NCI-H1417 treated with DMSO at 0.1 percent for 48 hours (cell line): ENCODE data around the gene SH2D6.

Experiments
- DNase-seq: peaks from one replicate; lab custom pipeline; 2025; lab: John Stamatoyannopoulos, UW

Gene SH2D6

DNA sequence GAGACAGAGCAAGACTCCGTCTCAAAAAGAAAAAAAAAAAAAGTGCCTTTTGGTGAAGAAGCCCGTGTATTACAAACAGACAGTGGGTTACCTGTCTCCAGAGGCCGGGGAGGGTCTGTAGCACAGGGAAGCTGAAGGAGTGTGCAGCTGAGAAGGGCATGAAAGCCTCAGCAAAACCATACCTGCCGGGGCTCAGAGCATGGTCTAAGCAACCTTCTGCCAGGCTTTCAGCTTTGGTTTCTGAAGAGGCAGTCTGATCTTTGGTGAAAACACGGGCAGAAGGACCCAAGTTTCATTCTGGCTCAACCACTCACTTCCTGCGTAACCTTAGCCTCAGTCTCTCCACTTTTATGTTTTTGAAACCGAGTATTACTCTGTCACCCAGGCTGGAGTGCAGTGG, 21.5 kb downstream of the SH2D6 start:
- no peak for DNase-seq

DNA sequence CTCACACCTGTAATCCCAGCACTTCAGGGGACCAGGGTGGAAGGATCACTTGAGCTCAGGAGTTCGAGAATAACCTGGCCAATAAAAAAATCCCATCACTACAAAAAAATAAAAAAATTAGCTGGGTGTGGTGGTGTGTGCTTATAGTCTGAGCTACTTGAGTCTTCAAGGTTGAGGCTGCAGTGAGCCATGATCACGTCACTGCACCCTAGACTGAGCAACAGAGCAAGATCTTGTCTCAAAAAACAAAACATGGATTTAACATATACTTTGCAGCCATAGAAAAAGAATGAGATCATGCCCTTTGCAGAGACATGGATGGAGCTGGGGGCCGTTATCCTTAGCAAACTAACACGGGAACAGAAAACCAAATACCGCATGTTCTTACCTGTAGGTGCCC, 22.2 kb downstream of the SH2D6 start:
- no peak for DNase-seq

DNA sequence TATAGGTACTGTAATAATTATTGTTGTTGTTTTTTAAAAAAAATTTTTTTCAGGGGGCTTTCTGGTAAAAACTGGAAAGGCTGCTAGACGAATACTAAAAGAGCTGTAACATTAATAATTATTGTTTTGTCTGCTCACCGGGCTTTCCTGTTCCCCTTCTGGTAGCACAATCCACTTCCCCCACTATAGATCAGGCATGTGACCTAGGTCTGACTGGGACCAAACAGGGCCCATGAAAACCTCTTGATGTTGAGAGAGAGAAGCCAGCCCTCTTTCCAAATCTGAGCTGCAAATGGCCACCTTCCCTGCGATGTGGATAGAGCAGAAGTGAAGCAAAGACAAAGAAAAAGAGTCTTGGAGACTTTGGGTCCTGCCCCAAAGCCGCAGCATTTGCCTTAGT, 23.4 kb downstream of the SH2D6 start:
- no peak for DNase-seq

DNA sequence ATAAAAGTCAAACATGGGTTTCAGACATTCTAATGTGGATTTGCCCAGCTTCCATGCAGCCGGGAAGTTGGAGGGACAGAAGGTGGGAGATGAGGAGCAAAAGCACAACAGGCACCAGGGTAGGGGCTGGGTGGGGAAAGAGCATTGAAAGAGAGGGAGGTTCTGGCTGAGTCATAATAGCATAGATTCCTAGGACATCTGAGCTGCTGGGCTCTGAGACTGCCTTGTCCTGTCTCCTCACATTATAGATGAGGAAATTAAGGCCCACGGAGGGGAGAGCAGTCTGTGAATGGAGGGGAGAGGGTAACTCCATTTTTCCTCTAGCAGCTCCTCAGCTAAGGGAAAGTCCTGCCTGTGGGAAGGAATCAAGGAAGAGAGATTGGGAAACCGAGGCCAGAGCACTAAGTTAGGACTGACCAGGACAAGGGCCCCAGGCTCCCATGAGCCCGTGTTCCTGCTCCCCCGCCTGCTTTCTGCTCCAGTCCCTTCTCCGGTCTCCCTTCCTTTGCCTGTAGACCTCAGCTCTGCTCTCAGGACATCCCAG, 26.2 kb downstream of the SH2D6 start:
- no peak for DNase-seq

DNA sequence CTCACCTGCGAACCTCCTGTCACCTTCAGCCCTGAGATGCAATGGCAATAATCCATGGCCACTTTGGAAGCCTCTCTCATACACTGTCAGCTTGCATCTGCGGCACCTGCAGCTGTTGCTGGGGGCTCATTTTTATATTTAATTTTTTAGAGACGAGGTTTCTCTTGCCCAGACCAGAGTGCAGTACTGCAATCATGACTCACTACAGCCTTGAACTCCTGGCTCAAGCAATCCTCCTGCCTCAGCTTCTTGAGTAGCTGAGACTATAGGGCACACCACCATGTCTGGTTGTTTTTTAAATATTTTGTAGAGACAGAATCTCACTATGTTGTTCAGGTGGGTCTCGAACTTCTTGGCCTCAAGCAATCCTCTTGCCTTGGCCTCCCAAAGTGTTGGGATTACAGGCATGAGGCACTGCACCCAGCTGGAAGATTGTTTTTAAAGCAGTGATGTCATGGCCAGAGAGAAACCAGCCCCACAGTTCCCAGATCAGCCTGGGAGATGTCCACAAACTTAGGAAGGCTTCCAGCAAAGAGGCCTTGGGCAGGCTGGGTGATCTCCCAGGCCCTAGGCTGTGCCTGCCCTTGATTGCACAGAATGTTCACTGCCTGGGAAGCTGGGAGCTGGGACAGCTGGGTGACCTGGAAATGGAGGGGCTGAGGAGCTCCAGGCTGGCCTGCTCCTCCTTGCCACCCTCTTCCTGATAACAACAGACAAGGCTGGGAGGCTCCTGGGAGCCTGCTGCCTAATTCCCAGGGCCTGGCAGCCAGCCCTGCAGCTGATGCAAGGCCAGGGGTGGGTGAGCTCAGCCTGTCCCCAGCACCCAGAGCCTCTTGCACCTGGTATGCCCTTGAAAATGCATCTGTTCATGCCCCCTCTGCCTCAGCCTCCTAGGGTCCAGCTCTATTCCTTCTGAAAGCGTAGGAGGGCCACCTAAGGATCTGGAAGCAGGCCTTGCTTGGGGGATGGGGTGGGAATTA, 27.1 kb downstream of the SH2D6 start:
- no peak for DNase-seq

DNA sequence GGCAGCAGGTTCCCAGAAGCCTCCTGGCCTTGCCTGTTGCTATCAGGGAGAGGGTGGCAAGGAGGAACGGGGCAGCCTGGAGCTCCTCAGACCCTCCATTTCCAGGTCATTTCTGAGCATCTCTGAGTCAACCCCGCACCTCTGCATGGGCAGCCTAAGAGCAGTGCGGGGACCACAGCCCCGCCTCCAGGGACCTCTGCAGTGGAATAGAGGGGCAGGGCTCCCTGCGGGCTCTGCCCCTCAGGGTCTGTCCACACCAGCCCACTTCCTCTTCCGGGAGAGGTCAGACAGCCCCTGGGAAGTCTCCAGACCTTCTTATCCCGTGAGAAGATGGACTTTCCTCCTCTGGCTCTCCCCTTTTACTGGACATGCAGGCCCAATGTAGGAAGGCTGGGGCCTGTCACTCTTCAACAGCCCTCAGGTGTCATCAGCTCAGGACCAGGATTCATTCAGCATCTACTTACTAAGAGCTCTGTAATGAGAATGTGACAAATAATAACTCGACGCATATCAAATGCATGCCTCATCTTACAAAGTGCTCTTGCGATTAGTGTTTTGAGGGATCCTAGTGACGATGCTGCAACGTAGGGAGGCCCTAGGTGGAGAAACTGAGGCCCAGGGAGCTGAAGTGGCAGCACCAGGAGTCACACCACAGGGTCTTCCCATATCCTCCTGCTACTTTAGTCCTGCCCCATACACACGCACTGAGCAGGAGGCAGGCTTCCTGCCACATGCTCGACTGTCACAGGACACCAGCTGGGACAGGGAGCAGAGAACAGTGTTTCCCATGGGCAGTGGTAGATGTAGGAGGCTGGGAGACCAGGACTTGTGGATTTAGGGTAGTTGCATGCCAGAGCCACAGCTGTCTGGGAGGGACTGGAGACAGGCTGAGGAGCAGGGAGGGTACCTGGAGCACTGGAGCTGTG, 28.0 kb downstream of the SH2D6 start:
- no peak for DNase-seq

DNA sequence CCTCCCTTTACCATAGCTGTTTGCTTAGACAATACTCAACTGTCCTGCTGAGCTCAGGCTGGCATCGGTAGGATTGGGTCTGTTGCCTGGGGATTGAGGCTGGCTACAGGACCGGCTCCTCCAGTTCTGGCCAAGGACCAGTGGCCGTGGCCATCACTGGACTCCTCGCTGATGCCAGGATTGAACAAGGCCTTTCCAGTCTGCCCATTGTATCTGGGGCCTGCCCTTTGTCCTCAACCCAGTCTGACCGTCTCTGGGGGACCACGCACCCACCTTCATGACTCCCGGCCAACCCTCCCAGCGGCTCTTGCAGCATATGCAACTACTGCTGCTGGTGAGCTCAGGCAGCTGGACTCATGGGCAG, 28.7 kb downstream of the SH2D6 start:
- no peak for DNase-seq

DNA sequence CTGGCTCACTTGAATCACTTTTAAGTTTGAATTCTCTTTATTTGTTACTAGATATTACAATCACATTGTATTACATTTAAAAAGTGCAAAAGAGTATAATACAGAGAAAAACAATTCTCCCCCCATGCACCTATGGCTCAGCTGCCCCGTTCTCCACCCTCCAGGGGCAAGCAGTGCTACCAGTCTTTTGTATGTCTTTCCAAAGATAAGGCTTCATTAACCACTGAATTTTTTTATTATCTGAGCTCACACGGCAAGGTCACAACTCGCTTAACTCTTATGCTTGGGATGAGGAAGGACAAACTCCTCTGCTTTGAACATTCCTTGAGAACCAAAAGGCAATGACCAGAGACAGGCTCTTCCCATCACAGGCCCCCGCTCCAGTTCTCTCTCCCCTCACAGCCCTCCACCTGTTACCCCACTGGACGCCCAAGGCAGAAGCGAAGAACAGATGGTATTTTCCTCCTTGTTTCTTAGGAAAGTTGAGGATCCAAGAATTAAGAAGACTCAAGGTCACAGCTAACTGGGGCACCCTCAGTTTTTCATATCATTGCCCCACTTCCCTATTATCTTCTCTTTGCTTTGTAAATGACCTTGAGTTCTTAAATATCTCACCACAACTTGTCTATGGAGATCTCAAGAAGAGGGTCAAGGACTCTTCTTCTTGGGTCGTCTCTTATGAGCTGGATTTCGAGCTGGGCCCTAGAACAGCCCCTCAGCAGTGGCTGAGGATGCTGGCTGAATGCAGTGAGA, 30.1 kb downstream of the SH2D6 start:
- DNase-seq, result no peak

DNA sequence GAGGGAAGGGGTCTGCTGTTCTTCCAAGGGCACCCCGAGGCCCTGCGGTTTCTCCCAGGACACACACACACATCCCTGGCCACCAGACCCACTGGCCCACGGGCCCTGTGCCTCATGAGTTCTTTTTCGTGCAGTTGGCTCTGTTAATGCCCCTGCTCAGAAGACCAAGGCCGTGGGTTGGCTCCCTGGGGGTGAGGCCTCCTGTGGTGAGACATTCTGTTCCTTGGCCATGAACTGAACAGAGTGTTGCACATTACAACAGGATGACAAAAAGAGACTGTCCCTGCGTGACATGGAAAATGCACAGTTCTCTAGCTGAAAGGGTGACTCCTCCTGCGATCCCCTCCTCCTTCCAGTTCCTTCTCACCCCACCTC, 30.7 kb downstream of the SH2D6 start:
- no peak for DNase-seq

DNA sequence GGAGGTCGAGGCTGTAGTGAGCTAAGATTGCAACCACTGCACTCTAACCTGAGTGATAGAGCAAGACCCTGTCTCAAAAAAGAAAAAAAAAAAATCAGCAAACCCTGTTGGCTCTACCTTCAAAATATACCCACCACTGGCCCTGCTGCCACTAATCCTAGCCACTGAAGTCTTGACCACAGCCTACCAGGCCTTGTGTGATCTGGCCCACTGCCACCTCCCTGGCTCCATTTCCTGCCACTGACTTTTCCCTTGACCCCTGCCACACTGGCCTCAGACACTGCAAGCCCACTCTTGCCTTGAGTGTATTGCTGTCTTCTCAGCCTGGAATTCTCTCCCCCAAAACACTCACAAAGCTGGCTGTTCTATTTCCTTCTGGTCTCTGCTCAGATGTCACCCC, 33.7 kb downstream of the SH2D6 start:
- no peak for DNase-seq

DNA sequence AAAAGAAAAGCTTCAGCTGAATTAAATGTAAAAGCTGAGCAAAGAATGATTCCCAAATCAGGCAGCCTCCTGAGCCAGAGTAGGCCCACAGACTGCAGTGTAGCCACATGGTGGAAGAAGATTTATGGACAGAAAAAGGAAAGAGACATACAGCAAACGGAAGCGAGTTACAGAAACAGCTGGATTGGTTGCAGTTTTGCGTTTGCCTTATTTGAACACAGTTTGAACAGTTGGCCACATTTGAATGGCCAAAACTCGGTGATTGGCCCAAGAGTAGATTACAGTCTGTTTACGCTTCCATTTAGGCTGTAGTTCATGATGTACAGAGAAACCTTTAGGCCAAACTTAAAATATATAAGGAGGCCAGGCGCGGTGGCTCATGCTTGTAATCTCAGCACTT, 35.1 kb downstream of the SH2D6 start:
- no peak for DNase-seq

DNA sequence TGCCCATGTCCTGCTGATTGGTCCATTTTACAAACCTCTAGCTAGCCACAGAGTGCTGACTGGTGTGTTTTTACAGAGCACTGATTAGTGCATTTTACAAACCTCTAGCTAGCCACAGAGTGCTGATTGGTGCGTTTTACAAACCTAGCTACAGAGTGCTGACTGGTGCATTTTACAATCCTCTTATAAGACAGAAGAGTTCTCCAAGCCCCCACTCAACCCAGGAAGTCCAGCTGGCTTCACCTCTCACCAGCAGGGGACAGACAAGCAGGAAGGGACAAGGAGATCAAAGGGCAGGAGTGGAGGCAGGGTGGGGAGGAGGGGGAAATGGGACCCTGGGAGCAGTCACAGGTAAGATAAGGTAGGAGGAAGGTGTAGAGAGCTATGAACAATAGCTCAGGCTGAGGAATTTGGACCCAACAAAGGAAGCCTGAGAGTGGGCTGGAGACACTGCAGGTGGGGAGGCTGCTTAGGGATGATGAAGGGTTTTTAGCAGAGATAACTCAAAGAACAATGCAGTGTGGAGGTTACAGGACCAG, 37.1 kb downstream of the SH2D6 start:
- DNase-seq, result no peak

DNA sequence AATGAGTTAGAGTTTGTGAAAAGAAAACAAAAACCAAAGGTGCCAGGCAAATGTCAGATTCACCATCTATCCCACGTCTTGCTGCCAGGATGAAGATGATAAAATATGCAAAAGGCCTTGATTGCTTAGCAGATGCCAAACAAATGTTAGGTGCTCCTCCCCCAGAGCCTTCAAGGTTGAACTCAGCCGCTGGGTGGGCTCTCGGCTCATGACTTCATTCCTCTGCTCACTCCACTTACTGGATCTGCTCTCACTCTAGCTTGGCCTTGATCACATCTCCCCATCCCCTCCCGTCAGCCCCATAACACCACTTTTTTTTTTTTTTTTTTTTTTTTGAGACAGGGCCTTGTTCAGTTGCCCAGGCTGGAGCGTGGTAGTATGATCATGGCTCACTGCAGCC, 38.5 kb downstream of the SH2D6 start:
- no peak for DNase-seq

DNA sequence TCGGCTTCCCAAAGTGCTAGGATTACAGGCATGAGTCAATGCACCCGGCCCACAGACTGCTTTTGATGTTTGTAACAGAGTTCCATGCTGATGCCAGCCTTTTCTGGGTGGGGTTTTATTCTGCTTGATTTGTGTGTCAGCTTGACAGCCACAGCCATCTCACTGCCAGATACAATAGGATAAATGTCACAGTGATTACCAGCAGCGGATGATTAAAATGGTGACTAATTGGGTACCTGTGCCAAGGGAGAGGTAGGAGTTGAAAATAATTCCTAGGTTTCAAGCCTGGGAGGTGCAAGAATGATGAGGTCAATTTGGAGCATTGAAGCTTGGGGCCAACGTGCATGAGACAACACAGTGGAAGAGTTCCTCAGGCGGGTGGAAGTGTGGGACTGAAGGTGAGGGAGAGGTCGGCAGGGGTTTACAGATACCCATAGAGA, 39.4 kb downstream of the SH2D6 start:
- no peak for DNase-seq

DNA sequence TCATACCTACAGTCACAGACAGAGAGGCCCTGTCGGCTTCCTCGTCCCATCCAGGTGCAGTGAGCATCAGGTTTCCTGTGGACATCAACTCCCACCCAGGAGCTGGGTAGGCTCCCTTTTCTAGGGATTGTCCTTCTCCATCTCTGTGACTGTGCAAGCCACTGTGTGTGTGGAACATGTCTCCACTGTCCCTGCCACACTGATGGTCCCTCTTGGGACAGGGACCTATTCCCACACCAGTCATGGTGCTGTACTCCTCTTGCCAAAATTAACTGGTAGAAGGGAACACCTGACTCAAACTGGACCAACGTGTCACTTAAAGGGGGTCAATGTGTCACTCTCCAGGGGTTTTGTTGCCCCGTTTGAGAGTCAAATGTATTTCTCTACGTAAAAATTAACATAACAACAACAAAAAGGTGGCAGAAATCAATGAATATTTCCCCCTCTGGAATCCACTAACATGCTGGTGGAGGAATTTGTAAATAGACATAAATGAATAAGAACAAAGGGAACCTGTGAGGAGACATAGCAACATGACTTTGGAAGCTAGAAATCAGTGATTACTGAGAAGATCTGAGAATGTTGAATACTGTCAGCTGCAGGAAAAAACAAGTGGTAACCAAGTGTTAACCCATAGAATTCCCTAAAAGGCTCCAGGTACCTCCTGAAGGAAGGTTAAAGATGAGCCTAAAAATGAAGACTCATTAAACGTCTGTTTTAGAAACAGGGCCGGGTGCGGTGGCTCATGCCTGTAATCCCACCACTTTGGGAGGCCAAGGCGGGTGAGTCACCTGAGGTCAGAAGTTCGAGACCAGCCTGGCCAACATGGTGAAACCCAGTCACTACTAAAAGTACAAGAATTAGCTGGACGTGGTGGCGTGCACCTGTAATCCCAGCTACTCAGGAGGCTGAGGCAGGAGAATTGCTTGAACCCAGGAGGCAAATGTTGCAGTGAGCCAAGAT, 40.4 kb downstream of the SH2D6 start:
- no peak for DNase-seq

DNA sequence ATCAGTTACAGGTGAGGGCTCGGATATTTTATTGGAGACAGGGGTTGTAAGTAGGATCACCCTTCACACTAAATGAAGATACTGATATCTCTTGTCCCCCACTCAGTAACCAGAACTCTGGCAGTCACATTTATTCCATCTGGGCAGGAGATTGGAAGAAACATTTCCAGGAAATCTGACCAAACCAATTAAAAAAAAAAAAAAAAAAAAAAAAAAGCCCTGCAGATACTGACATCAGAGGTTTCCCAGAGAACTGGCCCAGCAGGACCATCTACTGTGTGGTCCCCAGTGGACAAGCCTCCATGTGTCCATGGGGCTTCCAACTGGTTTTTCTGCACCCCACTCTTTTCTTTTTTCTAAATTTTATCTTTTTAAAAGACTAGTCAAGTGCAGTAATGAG, 41.3 kb downstream of the SH2D6 start:
- DNase-seq, result no peak

DNA sequence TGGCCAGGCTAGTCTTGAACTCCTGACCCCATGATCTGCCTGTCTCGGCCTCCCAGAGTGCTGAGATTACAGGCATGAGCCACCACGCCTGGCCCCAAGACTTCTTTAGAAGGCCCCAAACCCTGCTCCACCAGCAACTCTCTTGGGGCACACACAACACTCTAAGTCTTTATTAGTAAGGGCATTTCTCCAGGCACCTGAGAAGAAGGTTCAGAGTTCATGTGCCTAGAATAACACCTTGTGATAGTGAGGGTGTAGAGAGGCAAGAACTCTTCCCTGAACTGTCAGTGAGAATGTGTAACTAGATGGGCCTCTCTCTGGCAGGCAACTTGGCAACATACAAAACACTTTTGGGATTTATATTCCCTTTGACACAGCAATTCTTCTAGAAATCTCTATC, 43.8 kb downstream of the SH2D6 start:
- DNase-seq, result no peak

DNA sequence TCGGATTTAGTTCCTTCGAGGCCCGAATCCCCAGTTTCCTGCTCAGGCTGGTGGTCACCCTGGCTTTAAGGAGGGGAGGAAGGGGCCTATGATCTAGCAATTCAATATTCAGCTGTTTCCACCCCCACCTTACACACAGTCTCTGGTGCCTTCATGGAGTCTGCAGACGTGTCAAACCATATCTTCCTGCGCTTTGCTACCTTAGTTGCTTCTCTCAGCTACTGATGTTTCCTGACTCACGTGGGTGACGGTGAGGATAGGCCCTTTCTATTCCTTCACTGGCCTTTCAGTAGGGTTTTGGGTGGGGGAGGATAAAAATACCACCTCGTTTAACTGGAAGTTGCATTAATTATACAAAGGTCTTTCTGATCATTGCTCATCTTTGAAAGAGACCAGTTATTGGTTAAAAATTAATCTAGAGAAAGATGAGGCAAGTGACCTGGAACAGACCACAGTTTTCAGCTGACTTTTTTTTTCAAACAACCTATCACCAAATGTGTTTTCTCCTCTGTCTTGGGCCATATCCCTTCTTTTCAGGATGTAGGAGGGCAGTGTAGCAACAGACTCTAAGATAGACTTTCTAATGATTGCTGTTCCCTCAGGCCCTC, 49.7 kb downstream of the SH2D6 start:
- no peak for DNase-seq

DNA sequence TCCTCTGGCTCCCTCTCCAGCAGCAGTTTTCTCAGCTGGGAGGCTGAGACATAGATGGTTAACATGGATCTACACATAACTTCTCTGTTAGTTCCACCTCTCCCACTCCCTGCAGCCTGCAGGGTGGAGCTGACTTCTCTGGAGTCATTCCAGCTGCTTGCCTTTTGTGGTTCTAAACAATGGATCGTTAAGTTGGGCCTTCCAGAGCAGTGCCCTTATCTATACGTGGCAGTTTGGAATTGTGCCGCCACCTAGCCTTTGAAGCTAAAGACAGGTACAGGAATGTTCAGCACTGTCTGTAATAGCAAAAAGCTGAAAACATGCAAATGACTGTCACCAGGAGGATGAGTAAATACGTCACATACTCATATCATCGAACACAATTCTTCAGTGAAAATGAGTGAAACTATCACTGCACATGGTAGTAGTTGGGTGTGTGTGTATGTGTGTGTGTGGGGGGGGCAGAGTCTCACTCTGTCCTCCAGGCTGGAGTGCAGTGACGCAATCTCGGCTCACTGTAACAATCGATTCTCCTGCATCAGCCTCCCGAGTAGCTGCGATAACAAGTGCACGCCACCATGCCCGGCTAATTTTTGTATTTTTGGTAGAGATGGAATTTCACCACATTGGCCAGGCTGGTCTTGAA, 50.3 kb downstream of the SH2D6 start:
- no peak for DNase-seq
